HCEC 1CT (cell line): ENCODE measurements around the gene PDE1A.
A peak's percentile ranks its signal among the peaks of the same experiment; 100 is the strongest.

Experiments used
- DNase-seq: peaks from one replicate; pipeline ENCODE4 v3.0.0-alpha.2; 2017

The PDE1A gene

GRCh38 chr2:182261860-182262387 is 164.9 kb downstream of the PDE1A start:
- no peak for DNase-seq

DNA sequence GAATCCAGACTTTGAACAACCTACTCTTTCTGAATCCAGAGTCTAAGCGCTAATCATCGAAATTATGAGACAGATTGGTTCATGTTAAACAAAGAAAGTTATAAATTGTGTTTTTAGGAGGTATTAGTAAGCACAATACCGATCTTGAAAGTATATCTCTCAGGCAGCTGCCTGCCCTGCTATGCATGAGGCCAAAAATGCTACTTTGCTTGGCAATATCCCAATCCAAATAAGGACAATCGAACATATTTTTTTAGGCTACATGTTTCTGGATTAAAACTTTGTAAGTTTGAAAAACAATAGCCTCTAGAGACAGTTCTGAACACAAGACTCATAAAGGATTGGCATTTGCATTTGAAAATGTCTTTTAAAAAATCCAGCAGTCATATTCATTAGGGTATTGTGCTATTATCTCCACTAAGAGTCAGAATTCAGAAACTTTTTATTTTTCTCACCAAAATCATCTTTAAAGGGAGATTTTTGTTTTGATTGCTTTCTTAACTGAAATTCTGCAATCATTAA is 167.1 kb downstream of the PDE1A start:
- no peak for DNase-seq

GRCh38 chr2:182252534-182252933 is 174.3 kb downstream of the PDE1A start:
- DNase-seq, result no peak

DNA sequence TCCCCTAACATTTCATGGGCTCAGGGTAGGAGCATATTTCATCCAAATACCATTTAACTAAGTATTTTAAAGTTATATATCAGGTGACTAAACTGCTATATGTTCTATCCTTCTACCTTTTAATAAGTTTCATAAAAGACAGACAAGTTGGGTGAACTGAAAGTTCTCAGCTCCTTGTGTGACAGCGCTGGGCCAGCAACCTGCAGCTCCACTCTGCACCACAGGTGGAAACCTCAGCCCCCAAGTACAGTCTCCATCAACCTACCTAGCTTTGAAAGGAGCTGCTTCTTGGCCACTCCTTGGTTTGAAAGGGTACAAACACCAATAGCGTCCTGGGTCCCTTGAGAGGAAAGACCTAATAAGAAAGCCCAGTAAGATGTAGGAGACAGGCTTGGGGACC is 177.9 kb downstream of the PDE1A start:
- no peak for DNase-seq

DNA sequence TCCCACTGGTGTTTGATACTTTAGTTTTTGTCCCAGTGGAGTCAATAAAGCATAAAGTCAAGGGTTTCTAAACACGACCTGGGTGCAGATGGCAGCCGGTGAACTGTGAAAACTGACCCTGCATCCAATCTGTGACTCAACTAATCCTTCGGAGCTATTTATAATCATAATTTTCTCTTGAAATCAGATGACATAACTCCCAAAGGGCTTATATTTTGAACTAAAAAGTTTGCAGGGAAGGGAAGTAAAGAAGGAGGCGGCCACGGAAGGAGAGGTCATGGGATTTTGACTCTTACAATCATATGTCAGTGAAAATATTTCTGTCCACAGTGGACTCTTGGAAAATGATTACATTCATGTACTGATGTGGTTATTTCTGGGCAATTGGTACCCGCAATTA is 178.5 kb downstream of the PDE1A start:
- no peak for DNase-seq

GRCh38 chr2:182247831-182248230 is 179.0 kb downstream of the PDE1A start:
- no peak for DNase-seq

- DNase-seq, result no peak
Measured at GRCh38 chr2:182245963-182246362, 180.9 kb downstream of the PDE1A start.

- no peak for DNase-seq
Measured at GRCh38 chr2:182242609-182243008, 184.2 kb downstream of the PDE1A start.

- no peak for DNase-seq
Measured at GRCh38 chr2:182241936-182242335, 184.9 kb downstream of the PDE1A start.

DNA sequence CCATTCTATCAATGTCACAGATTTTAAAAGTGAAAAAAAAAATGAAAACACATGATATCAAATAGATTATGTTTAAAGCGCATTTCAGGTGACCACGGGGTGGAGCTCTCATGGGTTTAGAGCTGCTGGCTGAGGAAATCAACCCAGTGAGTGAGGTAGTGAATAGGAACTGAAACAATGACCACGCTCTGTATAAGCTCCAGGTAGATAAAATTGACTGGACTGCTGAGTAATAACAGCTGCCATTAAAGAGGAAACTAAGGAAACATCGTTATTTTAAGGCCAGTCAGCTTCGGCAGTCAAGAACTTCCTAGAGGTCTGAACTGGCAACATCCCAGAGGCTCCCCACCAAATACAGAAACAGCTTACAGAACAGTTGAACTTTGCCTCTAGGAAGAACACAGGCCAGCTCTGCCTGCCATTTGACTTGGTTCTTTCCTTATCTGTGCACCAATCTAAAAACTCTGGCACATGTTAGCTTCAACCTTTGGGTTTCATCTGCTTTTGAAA is 185.9 kb downstream of the PDE1A start:
- DNase-seq, result peak; percentile 23

DNA sequence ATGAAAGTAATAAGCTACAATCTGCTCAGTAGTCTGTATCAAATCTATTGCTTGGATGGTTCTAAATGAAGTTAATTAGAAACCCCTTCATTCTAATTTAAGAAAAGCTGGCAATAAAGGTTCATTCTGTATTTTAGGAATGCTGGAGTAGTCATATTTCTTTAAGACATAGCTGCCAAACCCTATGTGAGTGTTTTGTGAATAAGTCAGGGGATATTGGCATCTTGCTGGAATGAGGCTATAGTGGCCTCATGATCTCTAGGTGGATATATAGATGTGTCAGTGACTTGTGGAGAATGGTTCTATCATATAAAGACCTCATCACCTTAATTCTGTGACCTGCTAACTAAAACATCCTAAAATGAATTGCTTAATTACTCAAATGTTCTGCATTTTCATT is 196.3 kb downstream of the PDE1A start:
- DNase-seq, result peak; percentile 36

- DNase-seq, result peak; percentile 60
Measured at GRCh38 chr2:182229297-182229696, 197.5 kb downstream of the PDE1A start.

GRCh38 chr2:182228741-182229140 is 198.1 kb downstream of the PDE1A start:
- peak; percentile 68 for DNase-seq

GRCh38 chr2:182228073-182228473 is 198.8 kb downstream of the PDE1A start:
- DNase-seq, result no peak

DNA sequence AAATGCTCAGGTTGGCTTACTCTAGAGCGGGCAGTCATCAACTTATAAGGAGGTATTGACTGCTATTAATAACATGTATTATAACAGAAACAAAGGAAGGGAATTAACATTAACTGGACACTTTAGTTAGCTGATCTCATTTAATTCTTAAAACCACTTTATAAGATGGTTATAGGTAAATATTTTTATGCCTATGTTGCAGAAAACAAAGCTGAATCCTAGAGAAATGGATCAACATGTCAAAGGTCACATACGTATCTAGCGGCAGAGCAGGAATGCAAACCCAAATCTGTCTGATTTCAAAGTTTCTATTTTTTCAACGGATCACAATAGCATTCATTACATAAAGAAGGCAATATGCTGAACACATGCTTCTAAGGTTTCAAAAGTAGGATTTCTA is 200.0 kb downstream of the PDE1A start:
- DNase-seq, result no peak

DNA sequence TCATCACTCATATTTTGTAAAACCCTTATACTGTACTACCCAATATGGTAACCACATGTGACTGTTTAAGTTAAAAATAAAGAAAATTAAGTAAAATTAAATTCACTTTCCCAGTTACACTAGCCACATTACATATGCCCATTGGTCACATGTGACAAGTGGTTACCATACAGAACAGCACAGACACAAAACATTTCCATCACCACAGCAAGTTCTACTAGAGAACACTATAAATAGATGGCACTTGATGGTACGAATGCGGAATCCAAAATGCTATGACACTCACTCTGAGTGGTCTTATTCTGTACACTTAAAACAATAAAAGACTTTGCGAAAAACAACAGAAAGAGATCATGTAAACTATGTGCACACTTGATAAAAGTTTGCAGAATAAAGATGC is 202.2 kb downstream of the PDE1A start:
- DNase-seq, result no peak

GRCh38 chr2:182220998-182221397 is 205.8 kb downstream of the PDE1A start:
- no peak for DNase-seq

GRCh38 chr2:182220335-182220734 is 206.5 kb downstream of the PDE1A start:
- no peak for DNase-seq

- DNase-seq, result no peak
Measured at GRCh38 chr2:182210669-182211068, 216.2 kb downstream of the PDE1A start.

GRCh38 chr2:182208421-182208820 is 218.4 kb downstream of the PDE1A start:
- DNase-seq, result no peak

DNA sequence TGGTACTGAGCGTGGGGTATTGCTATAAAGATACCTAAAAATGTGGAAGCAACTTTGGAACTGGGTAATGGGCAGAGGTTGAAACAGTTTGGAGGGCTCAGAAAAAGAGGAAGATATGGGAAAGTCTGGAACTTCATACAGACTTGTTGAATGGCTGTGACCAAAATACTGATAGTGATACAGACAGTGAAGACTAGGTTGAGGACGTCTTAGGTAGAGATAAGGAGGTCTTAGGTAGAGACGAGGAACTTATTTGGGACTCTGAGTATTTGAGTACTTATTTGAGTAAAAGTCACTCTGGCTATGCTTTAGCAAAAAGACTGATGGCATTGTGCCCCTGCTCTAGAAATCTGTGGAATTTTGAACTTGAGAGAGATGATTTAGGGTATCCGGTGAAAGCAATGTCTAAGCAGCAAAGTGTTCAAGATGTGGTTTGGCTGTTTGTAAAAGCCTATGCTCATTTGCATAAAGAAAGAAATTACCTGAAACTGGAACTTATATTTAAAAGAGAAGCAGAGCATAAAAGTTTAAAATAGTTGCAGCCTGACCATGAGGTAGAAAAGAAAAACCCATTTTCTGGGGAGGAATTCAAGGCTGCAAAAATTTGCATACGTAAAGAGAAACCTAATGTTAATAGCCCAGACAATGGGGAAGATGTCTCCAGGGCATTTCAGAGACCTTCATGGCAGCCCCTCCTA is 219.6 kb downstream of the PDE1A start:
- DNase-seq, result no peak

DNA sequence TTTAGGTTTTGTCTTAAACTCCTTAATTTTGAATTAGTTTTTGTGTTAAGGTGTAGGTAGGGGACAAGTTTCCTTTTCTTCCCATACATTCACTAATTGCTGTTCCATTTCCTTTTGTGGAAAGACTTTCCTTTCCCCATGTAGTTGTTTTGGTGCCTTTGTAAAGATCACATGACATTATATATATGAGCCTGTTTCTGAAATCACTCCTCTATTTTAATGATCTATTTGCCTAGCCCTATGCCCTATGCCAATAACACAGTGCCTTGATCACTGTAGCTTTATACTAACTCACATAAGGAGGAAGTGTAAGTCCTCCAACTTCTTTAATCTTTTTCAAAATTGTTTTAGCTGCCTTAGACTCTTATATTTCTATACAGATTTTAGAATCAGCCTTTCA is 229.3 kb downstream of the PDE1A start:
- no peak for DNase-seq

DNA sequence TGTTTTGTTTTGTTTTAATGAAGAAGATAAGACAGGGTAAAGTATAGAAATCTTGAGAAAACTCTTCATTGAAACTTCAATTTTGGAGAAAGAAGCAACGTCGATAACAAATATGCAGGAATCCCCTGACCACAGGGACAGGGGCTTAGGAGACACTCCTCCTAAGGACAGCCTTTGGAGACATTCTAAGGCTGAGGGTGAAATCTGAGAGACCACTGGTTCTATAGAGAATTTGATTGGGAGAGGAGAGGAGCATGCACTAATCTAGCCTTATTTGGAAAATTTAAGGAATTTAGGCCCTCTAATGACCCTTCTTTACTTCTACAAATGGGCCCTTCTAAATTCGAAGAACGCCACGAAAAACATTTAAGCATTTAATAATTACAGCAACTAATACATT is 233.5 kb downstream of the PDE1A start:
- no peak for DNase-seq

- DNase-seq, result no peak
Measured at GRCh38 chr2:182191061-182191460, 235.8 kb downstream of the PDE1A start.

- no peak for DNase-seq
Measured at GRCh38 chr2:182187130-182187529, 239.7 kb downstream of the PDE1A start.
